Panc1 (cell line): ENCODE results near the gene ADARB2.

Source experiments
- CTCF ChIP-seq: fragments of 450-650 bp; IDR thresholded peaks from 2 replicates; pipeline ENCODE4 v1.5.1; 2017; ENCODE audit warnings: mild to moderate bottlenecking
- POLR2AphosphoS5 ChIP-seq: IDR thresholded peaks from 2 replicates; pipeline ENCODE4 v1.6.1; 2012; ENCODE audit warnings: mild to moderate bottlenecking, low read depth, low read length, moderate library complexity
- REST ChIP-seq, 2 experiments: IDR thresholded peaks; 2 replicates each; pipeline ENCODE4 v1.6.1; 2011 to 2012; ENCODE audit warnings: low read depth in 2 of 2, control low read depth in 1 of 2, low read length in 1 of 2, mild to moderate bottlenecking in 1 of 2, moderate library complexity in 1 of 2; ENCODE audit not compliant: insufficient read depth in 1 of 2
- SIN3A ChIP-seq: IDR thresholded peaks from 2 replicates; pipeline ENCODE4 v1.6.1; 2012; ENCODE audit warnings: low read depth, mild to moderate bottlenecking, low read length, moderate library complexity, borderline replicate concordance; ENCODE audit not compliant: insufficient read depth

GRCh38 chr10:1660386-1660785, 76.9 kb downstream of the ADARB2 start:
- TF ChIP-seq CTCF (no peak), REST (IDR thresholded peaks at IDR 0.05; ENCODE audit: insufficient read depth in 1 of 2, low read depth in 2 of 2, low read length in 1 of 2) (no peak), POLR2AphosphoS5 (no peak), SIN3A (no peak)
